Adipocyte (in vitro differentiated cells): ENCODE measurements around the gene SND1.

Experiments used
- DNase-seq: peaks from one replicate; pipeline ENCODE4 v3.0.0-alpha.2; 2015; ENCODE audit warnings: low read depth
- H3K27me3 ChIP-seq: replicated peaks from 2 replicates; pipeline ENCODE4 v1.7.0; 2013; ENCODE audit warnings: mild to moderate bottlenecking, low read length, moderate library complexity; ENCODE audit not compliant: control insufficient read depth, insufficient read depth
- H3K36me3 ChIP-seq: 2 replicates; pipeline ENCODE4 v1.7.0; 2013; ENCODE audit warnings: low read length, mild to moderate bottlenecking, moderate library complexity; ENCODE audit not compliant: control insufficient read depth, insufficient read depth, severe bottlenecking
- H3K4me1 ChIP-seq: 2 replicates; pipeline ENCODE4 v1.7.0; 2013; ENCODE audit warnings: mild to moderate bottlenecking, low read length, moderate library complexity; ENCODE audit not compliant: control insufficient read depth, insufficient read depth
- H3K4me3 ChIP-seq: 2 replicates; pipeline ENCODE4 v1.7.0; 2013; ENCODE audit warnings: mild to moderate bottlenecking, low read length, moderate library complexity
- H3K9ac ChIP-seq: 2 replicates; pipeline ENCODE4 v1.7.0; 2013; ENCODE audit warnings: mild to moderate bottlenecking, low read length, moderate library complexity
- H3K9me3 ChIP-seq: 2 replicates; pipeline ENCODE4 v1.7.0; 2013; ENCODE audit warnings: mild to moderate bottlenecking, low read length, moderate library complexity; ENCODE audit not compliant: control insufficient read depth

The SND1 gene

DNA sequence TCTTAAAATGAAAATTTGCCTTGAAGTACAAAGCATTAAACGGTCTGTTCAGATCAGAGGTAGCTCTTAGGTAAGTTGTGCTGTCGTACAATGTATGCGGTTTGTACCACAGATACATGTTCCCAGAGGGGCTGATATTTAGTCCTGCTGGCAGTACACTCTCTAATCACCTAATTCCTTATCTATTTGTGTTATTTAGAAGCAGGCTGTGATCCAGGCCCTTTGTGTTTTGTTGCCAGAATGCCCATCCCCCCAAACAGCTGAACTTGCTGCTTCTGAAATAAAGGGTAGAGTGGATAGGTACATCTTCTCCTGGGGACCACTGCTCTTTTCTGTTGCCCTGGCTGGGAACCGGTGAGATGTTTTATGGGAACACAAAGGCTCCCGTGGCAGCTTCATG, 84.5 kb downstream of the SND1 start:
- Histone ChIP-seq H3K27me3 (no peaks in the 10 kb centered on the region), H3K4me1 (no peaks in the 10 kb centered on the region), H3K9ac (no peak overlapping the region), H3K36me3 (peaks cover 56% of the 10 kb centered on the region), H3K4me3 (no peak overlapping the region), H3K9me3 (no peaks in the 10 kb centered on the region)
- DNase-seq = no peak

DNA sequence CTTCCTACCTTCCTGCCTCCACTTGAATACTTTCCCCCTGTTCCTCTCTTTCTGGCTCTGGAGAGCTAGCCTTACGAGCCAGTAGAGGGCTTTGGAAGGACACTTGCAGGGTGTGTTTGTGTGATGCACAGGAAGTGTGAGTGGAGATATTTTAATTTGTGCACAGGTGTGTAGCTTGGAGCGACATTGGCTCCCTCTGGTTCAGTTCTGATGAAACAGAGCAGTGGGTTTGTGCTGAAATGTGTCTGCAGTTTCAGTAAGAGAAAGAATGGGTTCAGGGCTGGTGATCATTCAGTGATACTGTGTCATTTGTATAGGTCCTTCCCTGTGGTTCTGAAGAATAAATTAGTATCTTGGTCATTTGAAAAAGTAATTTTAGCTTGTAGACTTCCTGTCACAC, 86.9 kb downstream of the SND1 start:
- H3K36me3 ChIP-seq = peaks cover 34% of the 10 kb centered on the region
- no peak for DNase-seq
- no peak overlapping the region for H3K4me3 ChIP-seq
- H3K27me3 ChIP-seq = no peaks in the 10 kb centered on the region
- no peaks in the 10 kb centered on the region for H3K9me3 ChIP-seq
- no peak overlapping the region for H3K9ac ChIP-seq
- no peaks in the 10 kb centered on the region for H3K4me1 ChIP-seq

DNA sequence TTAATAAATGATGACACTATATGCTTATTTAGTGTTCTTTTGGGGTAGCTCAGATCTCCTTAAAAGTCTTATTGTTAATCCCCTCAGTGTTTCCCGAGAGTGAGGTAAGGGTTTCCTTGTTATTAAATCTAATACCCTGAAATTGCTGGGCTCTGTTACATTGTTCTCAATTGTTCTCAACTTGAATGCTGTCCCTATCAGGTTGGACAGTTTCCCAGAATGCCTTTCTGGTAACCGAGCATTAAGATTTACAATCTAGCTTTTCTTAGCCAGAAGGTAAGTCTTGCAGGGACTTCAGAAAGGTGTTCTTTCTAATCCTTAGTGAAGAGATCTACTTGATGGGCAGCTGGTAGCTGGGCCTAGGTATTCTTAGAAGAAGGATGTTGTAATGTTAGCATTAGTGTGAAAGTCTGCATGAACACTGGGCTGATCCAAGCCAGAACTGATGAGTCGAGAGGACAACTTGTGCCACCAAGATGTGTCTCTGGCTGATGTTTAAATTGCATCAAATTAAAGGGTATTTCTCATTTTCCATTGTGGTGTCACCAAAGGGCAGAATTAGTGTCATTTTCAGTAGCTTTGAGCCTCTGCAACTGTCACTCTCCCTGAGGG, 89.9 kb downstream of the SND1 start:
- Histone ChIP-seq H3K9ac (no peak overlapping the region), H3K27me3 (no peaks in the 10 kb centered on the region), H3K9me3 (no peaks in the 10 kb centered on the region), H3K36me3 (peaks cover 23% of the 10 kb centered on the region), H3K4me1 (no peaks in the 10 kb centered on the region), H3K4me3 (no peak overlapping the region)
- no peak for DNase-seq

DNA sequence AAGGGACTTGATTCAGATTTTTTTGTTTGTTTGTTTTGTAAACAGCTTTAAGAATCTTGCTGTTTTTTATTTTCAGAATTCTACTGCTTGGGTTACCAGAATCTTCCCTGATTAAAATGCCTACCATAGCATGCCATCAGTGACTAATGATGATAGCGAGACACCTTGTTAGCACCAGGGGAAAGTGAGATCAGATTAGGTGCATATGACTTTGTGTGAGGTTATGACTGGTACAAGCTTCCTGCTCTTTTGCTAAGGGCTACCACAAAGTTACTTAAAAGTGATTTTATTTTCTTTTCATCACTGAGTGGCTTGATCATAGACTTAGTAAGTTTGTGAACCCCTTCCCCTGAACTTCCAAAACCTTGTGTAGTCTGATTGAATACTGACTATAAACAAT, 93.5 kb downstream of the SND1 start:
- Histone ChIP-seq H3K27me3 (no peaks in the 10 kb centered on the region), H3K9ac (no peak overlapping the region), H3K9me3 (no peaks in the 10 kb centered on the region), H3K4me1 (no peaks in the 10 kb centered on the region), H3K4me3 (no peak overlapping the region), H3K36me3 (peaks cover 12% of the 10 kb centered on the region)
- no peak for DNase-seq

DNA sequence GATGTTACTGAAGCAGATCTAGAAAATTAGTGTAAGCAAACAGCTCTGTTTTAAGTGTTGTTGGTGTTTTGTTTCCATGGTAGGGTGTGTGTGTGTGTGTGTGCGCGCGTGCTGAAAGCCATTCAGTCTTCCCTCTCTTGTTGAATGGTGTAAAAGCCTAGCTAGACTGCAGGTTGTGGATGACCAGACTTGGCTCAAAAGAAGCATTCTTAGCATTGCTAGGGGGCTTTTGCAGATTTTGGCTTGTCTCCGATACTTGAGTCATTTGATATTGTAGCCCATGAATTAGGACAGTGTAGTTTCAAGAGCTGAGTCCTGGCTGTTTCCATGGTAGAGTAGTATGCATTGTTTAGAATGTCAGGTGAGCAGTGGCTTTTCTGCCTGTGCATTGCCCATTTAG, 99.1 kb downstream of the SND1 start:
- DNase-seq = peak; percentile 66

DNA sequence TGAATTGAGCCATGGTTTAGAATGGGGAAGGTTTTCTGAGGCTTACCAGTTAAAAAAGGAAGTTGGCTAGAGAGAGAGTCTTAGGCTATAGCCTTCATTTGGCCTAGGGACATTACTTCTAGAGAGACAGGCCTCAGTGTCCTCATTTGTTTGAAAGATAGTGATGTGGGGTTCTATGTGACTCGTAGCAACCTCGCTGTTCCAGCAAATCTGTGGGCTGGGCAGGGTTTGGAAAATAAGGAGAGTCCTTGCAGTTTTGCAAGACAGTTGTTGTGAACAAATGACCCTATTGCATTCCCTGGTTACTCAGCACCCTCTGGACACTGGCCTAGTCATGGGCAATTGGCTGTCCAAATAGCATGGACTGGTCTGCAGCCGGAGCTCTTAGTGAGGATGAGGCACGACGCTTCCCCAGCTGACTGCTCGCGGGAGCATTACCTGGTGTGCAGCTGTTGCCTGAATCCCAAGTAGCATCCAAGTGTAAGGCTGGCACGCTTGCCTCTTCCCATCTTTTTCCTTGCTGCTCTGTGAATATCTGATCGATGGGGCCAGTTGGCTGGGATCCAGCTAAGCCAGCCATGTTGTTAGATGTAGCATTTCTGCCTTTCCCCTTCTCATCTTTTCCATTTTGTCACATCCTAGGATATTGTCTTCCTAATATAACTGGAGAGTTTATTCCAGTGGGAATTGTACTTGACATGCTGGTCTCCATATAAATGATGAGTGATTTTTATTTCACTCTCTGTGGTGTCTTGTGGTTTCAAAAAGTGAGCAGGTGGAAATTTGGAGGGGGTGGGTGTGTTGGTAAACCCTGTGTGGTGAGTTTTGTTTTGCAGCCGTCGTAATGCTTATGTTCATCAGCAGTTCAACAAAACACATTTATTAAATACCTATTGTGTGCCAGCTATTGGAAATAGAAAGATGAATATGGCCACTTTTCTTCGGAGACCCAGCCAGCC, 99.8 kb downstream of the SND1 start:
- no peaks in the 10 kb centered on the region for H3K27me3 ChIP-seq
- no peak overlapping the region for H3K9ac ChIP-seq
- DNase-seq = peak; percentile 37
- H3K36me3 ChIP-seq = no peaks in the 10 kb centered on the region
- no peaks in the 10 kb centered on the region for H3K9me3 ChIP-seq
- peak overlapping the region; percentile 61 for H3K4me3 ChIP-seq
- peaks cover 42% of the 10 kb centered on the region for H3K4me1 ChIP-seq

More for the DNA sequence above, 99.1 kb downstream of the SND1 start:
- Histone ChIP-seq H3K4me3 (peak overlapping the region; percentile 61), H3K27me3 (no peaks in the 10 kb centered on the region), H3K9ac (no peak overlapping the region), H3K9me3 (no peaks in the 10 kb centered on the region), H3K36me3 (no peaks in the 10 kb centered on the region), H3K4me1 (peaks cover 42% of the 10 kb centered on the region)

DNA sequence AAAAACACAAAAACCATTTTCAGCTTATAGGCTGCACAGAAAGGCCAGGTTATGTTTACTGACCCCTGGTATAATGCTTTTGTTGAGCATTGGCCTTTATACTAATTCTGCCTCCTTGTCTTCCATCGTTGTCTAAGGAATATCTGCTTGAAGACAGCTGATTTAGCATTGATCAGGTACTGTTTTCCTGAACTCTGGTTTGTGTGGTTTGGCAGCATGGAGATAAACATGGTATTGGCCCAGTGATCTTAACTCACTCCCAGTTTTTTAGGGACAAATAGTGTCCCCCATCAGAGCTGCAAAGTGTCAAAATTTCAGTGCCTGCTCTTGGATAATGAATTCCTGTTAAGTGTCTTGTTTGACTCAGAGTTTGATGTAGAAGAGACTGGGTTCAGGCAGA, 100.8 kb downstream of the SND1 start:
- Histone ChIP-seq H3K9ac (no peak overlapping the region), H3K4me1 (peaks cover 46% of the 10 kb centered on the region), H3K36me3 (no peaks in the 10 kb centered on the region), H3K9me3 (no peaks in the 10 kb centered on the region), H3K4me3 (no peak overlapping the region), H3K27me3 (no peaks in the 10 kb centered on the region)
- DNase-seq = no peak

DNA sequence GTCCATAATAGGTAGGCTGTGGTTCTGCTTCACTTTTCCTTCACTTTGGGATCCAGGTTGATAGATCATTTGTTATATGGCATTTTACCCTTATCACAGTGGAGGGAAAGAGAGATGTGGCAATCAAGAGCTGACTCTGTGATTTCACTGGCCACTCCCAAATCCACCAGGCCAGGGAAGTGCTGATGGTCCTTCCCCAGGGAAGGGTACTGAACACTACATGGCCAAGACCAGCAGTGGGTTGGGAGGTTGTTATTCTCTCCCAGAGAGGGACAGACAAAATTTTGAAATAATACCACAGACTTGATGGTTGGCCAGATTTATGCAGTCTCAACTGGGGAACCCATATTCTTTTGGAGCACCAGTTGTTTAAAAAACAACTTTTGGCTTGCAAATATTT, 102.5 kb downstream of the SND1 start:
- no peaks in the 10 kb centered on the region for H3K9me3 ChIP-seq
- H3K9ac ChIP-seq = no peak overlapping the region
- H3K36me3 ChIP-seq = no peaks in the 10 kb centered on the region
- peaks cover 52% of the 10 kb centered on the region for H3K4me1 ChIP-seq
- H3K27me3 ChIP-seq = no peaks in the 10 kb centered on the region
- DNase-seq = no peak
- no peak overlapping the region for H3K4me3 ChIP-seq

DNA sequence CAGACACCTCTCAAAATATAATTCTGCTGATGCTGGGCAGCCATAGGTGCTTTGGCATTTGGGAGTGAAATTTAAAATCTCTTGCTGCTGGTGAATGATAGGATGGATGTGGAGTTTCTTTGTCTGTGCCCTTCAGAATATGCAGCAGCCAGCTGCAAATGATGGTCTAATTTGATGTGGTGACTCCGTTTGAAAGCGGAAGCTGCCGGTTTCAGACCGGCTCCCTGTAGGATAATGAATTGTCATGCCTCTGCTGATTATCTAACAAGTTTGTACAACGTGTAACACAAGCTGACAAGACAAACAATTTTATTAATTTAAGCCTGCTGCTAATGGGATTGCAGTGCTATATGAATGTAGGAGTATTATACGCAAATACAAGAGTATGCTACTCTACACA, 103.5 kb downstream of the SND1 start:
- no peak overlapping the region for H3K9ac ChIP-seq
- no peak for DNase-seq
- H3K4me3 ChIP-seq = no peak overlapping the region
- no peaks in the 10 kb centered on the region for H3K9me3 ChIP-seq
- peaks cover 52% of the 10 kb centered on the region for H3K4me1 ChIP-seq
- H3K27me3 ChIP-seq = no peaks in the 10 kb centered on the region
- no peaks in the 10 kb centered on the region for H3K36me3 ChIP-seq

DNA sequence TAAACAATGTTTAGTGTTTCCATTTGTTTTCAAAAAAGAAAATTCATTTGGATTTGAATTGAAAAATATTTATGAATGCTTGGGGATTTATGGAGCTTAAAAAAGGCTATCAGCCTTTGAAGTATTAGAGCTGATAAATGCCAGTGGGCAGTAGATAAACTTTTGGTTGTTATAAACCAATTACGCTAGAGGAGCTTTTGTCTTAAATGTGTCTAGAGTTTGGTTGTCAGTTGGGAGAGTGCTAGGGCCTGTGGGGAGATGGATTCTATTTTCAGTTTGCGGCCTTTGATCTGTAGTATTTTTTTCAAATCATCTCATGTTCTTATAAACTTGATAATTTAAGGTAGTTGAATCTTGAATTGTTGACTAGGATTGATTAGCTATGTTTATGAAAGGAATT, 104.0 kb downstream of the SND1 start:
- Histone ChIP-seq H3K9ac (no peak overlapping the region), H3K36me3 (no peaks in the 10 kb centered on the region), H3K27me3 (no peaks in the 10 kb centered on the region), H3K4me1 (peaks cover 49% of the 10 kb centered on the region), H3K9me3 (no peaks in the 10 kb centered on the region), H3K4me3 (no peak overlapping the region)
- no peak for DNase-seq

DNA sequence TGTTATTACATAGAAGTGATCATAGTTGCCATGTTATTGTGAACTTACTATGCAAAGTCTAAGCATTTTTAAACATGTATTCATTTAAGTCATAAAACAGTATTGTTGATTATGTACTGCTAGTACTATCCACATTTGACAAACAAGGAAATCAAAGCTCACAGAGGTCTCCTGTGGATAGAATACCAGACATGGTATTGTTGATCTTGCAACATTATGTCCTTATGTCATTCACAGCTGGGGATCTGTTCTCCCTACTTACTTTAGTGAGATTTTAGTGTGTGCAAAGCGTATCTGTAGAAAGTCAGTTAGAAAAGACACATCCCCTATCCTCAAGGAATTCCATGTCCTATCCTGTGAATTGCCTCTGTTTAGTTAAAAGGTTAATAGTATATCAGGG, 106.1 kb downstream of the SND1 start:
- H3K27me3 ChIP-seq = no peaks in the 10 kb centered on the region
- H3K4me1 ChIP-seq = peaks cover 33% of the 10 kb centered on the region
- no peak overlapping the region for H3K9ac ChIP-seq
- DNase-seq = peak; percentile 48
- no peak overlapping the region for H3K4me3 ChIP-seq
- H3K9me3 ChIP-seq = no peaks in the 10 kb centered on the region
- no peaks in the 10 kb centered on the region for H3K36me3 ChIP-seq
